ENCODE measurements around the gene AKAP6.
A peak's percentile ranks its signal among the peaks of the same experiment; 100 is the strongest.

AKAP6 gene

DNA sequence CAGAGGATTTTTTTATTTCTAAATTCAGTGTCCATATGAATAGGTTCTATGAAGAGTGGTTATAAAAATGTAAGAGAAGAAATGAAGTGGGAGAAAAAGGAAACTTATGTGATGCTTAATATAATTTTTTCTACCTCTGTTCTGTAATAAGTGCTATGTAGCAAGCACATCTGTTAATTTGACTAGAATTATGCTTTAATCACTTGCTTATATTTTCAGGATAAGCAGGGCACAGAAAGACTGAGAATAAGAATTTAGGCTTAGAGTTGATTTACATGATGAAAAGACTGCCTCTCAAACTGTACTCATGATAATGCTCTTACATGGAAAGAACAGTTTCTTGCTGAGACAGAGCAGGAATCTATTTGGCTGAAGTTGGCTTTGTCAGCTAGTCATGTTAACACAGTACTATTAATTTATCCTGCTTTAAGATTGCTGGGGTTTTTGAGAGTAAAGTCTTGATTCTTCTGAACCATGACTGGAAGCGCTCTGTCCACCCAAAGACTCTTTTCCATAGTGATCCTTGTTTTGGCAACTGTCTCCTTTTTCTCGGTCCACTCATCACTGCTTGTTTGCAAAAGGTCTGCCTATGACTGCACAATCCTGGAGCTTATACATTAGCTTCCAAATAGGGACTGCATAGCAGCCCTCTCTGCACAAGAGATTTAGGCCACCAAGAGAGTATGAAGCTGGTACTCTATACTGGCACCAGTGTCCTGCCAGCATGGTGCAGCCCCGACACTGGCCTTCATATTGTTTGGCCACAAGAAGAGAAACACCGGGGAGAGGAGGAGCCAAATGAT, 98.8 kb downstream of the AKAP6 start:
- H3K27ac ChIP-seq = no peak overlapping the region
- TF ChIP-seq, protein P1, sequence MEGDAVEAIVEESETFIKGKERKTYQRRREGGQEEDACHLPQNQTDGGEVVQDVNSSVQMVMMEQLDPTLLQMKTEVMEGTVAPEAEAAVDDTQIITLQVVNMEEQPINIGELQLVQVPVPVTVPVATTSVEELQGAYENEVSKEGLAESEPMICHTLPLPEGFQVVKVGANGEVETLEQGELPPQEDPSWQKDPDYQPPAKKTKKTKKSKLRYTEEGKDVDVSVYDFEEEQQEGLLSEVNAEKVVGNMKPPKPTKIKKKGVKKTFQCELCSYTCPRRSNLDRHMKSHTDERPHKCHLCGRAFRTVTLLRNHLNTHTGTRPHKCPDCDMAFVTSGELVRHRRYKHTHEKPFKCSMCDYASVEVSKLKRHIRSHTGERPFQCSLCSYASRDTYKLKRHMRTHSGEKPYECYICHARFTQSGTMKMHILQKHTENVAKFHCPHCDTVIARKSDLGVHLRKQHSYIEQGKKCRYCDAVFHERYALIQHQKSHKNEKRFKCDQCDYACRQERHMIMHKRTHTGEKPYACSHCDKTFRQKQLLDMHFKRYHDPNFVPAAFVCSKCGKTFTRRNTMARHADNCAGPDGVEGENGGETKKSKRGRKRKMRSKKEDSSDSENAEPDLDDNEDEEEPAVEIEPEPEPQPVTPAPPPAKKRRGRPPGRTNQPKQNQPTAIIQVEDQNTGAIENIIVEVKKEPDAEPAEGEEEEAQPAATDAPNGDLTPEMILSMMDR (IDR thresholded peaks at IDR 0.05) = no peak
- DNase-seq (ENCODE audit: low spot score) = no peak
- H3K4me3 ChIP-seq = no peak overlapping the region

DNA sequence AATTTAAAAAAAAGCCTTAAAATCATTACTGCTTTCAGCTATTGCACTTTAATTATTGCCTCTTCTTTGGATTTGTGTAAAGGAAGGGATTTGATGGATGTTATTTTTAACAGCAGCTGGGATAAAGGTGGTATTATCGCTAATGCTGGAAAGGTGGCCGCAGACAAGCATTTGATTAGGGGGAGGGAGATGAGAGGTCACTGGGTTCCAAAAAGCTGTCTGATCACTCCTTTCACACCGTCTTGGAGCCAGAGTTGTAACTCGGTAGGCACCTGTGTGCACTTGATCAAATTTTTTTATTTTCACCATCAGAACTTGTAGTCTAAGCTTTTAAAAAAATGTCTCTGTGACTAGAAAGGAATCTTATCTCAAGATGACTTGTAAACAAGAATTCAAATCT, 99.8 kb downstream of the AKAP6 start:
- TF ChIP-seq, protein P1 (IDR thresholded peaks at IDR 0.05) = no peak
- Histone ChIP-seq H3K27ac (no peak overlapping the region), H3K4me3 (no peak overlapping the region)
- DNase-seq (ENCODE audit: low spot score) = no peak

DNA sequence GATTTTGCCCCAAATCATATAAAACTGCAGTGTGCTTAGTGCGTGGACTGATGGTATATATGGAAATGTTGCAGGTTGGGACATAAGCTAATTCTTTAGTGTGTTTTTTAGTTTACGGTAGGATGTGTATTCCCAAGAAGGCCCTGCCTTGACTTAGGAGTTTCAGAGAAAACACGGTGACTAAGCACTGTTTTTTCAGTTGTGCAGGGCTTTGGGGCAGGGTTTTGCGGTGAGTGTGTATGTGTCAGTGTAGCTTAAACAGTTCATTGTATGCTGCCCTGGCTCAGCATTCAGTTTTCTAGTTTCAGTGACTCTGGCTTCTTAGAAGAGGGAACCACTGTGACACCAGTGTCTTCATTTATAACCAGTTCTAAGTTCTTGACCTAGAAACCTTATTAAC, 101.2 kb downstream of the AKAP6 start:
- DNase-seq (ENCODE audit: low spot score) = no peak
- TF ChIP-seq, protein P1 (IDR thresholded peaks at IDR 0.05) = no peak
- no peak overlapping the region for H3K4me3 ChIP-seq
- H3K27ac ChIP-seq = no peak overlapping the region

DNA sequence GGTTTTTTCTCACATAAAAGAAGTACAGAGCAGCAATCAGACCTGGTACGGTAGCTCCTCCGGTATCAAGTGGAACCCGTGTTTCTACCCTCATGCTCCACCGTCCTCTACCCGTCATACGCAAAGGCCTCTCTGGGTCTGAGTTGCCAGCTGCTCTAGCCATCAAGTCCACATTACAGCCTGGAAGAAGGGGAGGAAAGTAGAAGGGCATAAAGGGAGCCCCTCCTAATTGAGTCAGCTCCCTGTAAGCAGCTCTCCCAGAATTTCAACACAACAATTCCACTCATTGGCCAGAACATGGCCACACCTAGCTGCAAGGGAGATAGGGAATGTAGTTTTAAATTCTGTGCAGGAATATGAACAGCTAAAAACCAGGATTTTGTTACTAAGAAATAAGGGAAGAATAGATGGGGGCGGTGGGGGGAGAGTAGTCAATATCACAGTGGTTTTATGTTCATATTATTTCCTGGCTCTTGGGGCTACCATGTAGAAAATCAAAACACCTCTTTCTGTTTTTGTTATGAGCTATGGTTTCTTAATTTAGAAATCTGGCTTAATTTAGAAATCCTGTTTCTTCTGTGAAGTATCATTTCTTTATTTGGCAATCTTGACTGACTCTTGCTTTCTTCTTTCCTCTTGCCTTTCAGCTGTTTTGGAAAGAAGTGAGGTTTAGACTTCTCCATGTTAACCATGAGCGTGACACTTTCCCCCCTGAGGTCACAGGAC, 103.9 kb downstream of the AKAP6 start:
- Histone ChIP-seq H3K27ac (peak overlapping the region; percentile 88 to 91), H3K4me3 (peak overlapping the region; percentile 65)
- TF ChIP-seq, protein P1 (IDR thresholded peaks at IDR 0.05) = no peak
- DNase-seq (ENCODE audit: low spot score) = peak; percentile 75

DNA sequence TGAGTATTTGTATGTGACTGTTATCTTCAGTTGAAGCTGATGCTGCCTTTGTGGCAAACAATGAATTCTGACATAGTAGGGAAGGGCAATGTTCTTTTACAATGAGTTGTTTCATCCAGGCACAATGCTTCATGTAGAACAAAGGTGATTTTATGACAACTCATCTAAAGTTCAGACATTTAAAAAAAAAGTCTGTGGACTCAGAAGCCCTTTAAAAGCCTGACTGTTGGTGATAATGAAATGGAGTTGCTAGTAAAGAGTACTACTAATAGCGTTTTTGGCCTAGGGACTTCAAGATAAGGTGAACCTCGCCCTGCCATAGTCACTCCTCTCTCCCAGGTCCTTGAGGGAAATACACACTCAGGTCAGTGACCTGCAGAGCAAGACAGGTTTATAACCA, 105.1 kb downstream of the AKAP6 start:
- TF ChIP-seq, protein P1 (IDR thresholded peaks at IDR 0.05) = no peak
- Histone ChIP-seq H3K4me3 (peak overlapping the region; percentile 65), H3K27ac (peak overlapping the region; percentile 88 to 91)
- no peak for DNase-seq (ENCODE audit: low spot score)

DNA sequence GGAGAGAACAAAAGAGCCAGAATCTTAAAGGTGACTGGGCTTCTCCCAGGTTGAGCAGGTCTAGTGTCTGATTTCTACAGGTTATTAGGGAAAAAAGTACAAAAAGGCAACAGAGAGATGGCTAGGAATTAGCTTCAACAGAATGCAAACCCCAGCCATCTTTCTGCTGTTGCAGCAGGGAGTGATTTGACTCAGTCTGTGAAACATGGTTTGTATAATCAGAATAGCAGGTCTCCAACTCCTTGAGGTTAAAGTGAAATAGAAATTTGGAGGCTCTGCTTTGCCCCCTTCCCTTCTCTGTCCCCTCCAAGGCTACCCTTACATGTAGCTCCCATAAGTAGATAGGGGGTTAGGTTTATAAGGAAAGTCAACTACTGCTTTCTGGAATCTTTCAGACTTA, 105.8 kb downstream of the AKAP6 start:
- TF ChIP-seq, protein P1 (IDR thresholded peaks at IDR 0.05) = no peak
- H3K4me3 ChIP-seq = peak overlapping the region; percentile 65
- DNase-seq (ENCODE audit: low spot score) = no peak
- H3K27ac ChIP-seq = peak overlapping the region; percentile 88 to 91

Measured in coronary artery (tissue), 2 donors.